HL-60 (cell line): Measurements from ENCODE around the gene SRCAP.

ENCODE experiments used
- DNase-seq, 2 experiments: peaks; one replicate each; pipeline ENCODE4 v3.0.0-alpha.2; 2010 to 2020; ENCODE audit warnings: low read depth in 1 of 2, low spot score in 1 of 2
- H3K27ac ChIP-seq: fragments of 250-450 bp; sonication (Bioruptor Pico); replicated peaks from 2 replicates; pipeline ENCODE4 v1.5.1; 2020; ENCODE audit warnings: mild to moderate bottlenecking, moderate library complexity
- H3K27me3 ChIP-seq: fragments of 250-450 bp; sonication (Bioruptor Pico); 2 replicates; pipeline ENCODE4 v1.5.1; 2021; ENCODE audit warnings: mild to moderate bottlenecking, moderate library complexity; ENCODE audit not compliant: insufficient read depth, poor library complexity, severe bottlenecking
- H3K4me3 ChIP-seq: replicated peaks from 2 replicates; pipeline ENCODE4 v1.5.1; 2011; ENCODE audit warnings: mild to moderate bottlenecking, control low read depth, low read length; ENCODE audit not compliant: insufficient read depth
- GABPA ChIP-seq: IDR thresholded peaks from 2 replicates; pipeline ENCODE4 v1.6.1; 2012; ENCODE audit warnings: low read depth
- POLR2AphosphoS5 ChIP-seq: IDR thresholded peaks from 2 replicates; pipeline ENCODE4 v1.6.1; 2012; ENCODE audit warnings: low read depth
- SPI1 ChIP-seq: IDR thresholded peaks from 2 replicates; pipeline ENCODE4 v1.6.1; 2012; ENCODE audit warnings: low read depth, mild to moderate bottlenecking, borderline replicate concordance
- TF ChIP-seq, protein P1 (sequence below): IDR thresholded peaks from one replicate; pipeline ENCODE4 v1.5.1; 2011; ENCODE audit warnings: low read length, control low read depth, inconsistent platforms; ENCODE audit not compliant: insufficient read depth
- TF ChIP-seq, protein P2 (sequence below): IDR thresholded peaks from 2 replicates; pipeline ENCODE4 v1.6.1; 2012; ENCODE audit warnings: low read depth; ENCODE audit not compliant: insufficient replicate concordance

The SRCAP gene

DNA sequence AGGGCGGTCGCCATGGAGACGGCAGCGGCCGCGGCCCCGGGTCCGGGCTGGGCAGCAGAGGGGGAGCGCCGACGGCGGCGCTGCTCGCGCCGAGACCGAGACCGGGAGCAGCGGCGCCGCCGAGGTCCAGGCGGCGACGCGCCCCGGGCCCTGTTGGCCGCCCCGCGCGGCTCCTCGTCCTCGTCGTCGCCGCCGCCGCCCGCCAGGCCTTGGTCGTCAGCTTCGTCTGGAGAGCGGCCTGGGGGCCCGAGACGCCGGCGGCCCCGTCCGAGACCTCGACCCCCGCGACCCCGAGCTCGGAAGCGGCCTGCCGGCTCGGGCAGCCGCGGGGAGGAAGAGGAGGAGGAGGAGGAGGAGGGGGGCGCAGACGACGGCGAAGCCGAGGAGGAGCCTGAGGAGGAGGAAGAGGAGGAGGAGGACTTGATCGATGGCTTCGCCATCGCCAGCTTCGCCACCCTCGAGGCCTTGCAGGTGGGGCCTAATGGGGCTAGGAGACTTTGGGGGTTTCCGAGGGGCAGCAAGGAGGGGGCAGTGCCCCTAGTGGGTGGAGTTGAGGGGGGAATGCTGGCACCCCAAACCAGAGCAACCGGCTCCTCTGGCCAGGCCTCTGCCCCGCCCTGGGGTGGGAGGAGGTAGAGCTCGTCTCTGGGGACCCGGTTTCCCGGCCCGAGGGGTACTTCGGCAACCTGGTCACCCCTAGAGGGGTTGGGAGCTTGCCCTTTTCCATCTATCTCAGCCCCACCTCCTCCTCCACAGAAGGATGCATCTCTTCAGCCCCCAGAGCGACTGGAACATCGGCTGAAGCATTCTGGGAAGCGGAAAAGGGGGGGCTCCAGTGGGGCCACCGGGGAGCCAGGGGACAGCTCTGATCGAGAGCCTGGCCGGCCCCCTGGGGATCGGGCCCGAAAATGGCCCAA, 39.2 kb upstream of the SRCAP start:
- DNase-seq: peak in 1 of 2 experiments; percentile 27
- Histone ChIP-seq H3K4me3 (peak overlapping the region; percentile 63), H3K27me3 (no peaks in the 10 kb centered on the region), H3K27ac (peak overlapping the region; percentile 68)
- TF ChIP-seq GABPA (no peak), SPI1 (no peak), POLR2AphosphoS5 (no peak)
- TF ChIP-seq, protein P1, sequence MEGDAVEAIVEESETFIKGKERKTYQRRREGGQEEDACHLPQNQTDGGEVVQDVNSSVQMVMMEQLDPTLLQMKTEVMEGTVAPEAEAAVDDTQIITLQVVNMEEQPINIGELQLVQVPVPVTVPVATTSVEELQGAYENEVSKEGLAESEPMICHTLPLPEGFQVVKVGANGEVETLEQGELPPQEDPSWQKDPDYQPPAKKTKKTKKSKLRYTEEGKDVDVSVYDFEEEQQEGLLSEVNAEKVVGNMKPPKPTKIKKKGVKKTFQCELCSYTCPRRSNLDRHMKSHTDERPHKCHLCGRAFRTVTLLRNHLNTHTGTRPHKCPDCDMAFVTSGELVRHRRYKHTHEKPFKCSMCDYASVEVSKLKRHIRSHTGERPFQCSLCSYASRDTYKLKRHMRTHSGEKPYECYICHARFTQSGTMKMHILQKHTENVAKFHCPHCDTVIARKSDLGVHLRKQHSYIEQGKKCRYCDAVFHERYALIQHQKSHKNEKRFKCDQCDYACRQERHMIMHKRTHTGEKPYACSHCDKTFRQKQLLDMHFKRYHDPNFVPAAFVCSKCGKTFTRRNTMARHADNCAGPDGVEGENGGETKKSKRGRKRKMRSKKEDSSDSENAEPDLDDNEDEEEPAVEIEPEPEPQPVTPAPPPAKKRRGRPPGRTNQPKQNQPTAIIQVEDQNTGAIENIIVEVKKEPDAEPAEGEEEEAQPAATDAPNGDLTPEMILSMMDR: no peak
- TF ChIP-seq, protein P2, sequence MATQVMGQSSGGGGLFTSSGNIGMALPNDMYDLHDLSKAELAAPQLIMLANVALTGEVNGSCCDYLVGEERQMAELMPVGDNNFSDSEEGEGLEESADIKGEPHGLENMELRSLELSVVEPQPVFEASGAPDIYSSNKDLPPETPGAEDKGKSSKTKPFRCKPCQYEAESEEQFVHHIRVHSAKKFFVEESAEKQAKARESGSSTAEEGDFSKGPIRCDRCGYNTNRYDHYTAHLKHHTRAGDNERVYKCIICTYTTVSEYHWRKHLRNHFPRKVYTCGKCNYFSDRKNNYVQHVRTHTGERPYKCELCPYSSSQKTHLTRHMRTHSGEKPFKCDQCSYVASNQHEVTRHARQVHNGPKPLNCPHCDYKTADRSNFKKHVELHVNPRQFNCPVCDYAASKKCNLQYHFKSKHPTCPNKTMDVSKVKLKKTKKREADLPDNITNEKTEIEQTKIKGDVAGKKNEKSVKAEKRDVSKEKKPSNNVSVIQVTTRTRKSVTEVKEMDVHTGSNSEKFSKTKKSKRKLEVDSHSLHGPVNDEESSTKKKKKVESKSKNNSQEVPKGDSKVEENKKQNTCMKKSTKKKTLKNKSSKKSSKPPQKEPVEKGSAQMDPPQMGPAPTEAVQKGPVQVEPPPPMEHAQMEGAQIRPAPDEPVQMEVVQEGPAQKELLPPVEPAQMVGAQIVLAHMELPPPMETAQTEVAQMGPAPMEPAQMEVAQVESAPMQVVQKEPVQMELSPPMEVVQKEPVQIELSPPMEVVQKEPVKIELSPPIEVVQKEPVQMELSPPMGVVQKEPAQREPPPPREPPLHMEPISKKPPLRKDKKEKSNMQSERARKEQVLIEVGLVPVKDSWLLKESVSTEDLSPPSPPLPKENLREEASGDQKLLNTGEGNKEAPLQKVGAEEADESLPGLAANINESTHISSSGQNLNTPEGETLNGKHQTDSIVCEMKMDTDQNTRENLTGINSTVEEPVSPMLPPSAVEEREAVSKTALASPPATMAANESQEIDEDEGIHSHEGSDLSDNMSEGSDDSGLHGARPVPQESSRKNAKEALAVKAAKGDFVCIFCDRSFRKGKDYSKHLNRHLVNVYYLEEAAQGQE: no peak

DNA sequence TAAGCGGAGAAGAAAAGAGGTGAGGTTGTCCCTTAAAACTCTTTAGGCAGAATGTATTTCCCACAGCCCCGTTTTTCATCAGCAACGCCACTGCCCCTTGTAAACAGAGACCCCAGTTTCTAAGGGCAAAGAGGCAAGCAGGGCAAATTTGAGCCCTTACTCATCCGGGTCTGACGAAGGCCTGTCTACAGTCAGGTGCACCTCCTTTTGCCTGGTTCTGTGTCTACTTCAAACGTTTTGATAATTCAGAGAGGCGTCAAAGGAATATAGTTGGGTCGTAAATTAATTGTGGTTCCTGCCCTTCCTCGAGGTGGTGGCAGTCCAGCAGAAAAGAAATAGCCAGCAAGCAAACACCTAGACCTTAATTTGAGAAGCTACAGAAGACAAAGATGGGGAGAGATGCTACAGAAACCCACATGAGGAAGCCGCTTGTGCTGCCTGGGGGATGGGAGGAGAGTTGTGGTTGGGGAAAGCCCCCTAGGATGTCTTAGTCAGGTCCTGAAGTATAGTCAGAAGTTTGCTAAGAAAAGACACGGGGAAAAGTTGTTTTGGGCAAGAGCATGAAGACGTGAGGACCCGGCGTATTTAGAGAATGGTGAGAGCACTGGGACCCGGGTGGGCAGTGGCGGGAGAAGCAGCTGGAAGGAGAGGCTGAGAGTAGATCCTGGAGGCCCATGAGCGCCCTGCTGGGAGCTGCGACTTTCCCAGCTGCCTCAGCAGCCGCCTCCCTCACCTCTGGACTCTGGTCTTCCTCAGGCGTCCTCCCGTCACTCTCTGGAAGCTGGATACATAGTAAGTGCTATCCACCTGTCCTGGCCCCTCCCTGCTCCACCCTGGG, 38.3 kb upstream of the SRCAP start:
- TF ChIP-seq, protein P1: no peak
- TF ChIP-seq GABPA (no peak), POLR2AphosphoS5 (no peak), SPI1 (no peak)
- TF ChIP-seq, protein P2: no peak
- Histone ChIP-seq H3K27ac (peak overlapping the region; percentile 68), H3K27me3 (no peaks in the 10 kb centered on the region), H3K4me3 (peak overlapping the region; percentile 63)
- DNase-seq: peak in 1 of 2 experiments; percentile 13

DNA sequence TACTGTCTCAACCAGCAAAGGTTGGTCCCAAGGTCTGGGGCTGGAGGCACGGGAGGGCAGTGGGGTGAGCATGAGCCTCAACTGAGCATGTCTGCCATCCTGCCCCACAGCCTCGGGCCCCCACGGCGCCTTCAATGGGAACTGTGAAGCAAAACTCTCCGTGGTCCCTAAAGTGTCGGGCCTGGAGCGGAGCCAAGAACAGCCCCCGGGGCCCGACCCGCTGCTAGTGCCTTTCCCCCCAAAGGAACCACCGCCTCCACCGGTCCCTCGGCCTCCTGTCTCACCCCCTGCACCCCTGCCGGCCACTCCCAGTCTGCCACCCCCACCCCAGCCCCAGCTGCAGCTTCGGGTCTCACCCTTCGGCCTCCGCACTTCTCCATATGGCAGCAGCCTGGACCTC, 36.5 kb upstream of the SRCAP start:
- TF ChIP-seq, protein P1: no peak
- no peak for TF ChIP-seq GABPA
- no peak for TF ChIP-seq POLR2AphosphoS5
- no peak for TF ChIP-seq SPI1
- TF ChIP-seq, protein P2: no peak
- no peak overlapping the region for H3K27ac ChIP-seq
- DNase-seq: no peak
- H3K27me3 ChIP-seq: no peaks in the 10 kb centered on the region
- H3K4me3 ChIP-seq: no peak overlapping the region
